NCI-H1092 (cell line): ENCODE measurements around the gene ENPP3.
"Not testable (repeated sequence)": the region's sequence is repeated elsewhere in the genome, so short reads cannot be mapped to it uniquely, and the experiment has no call there.

Experiments
- DNase-seq: peaks from one replicate; lab custom pipeline; 2025; lab: John Stamatoyannopoulos, UW

ENPP3 gene

DNA sequence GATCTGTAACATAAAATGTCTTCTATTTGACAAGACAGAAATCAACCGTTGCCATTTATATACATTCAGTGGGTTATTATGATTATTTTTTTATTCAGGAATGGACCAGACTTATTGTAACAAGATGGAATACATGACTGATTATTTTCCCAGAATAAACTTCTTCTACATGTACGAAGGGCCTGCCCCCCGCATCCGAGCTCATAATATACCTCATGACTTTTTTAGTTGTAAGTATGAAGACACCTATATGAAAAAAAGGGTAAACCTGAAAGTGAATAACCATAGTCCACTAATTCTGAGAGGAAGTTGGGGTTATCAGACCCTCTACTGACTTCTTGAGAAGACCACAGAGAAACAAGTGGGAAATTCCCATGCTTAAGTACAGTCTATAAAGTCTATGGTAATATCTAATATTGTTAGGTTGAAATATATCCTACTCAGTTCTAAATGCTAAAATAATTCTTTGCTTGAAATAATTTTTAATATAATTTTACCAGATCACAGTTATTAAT, 48.2 kb downstream of the ENPP3 start:
- DNase-seq, result no peak

DNA sequence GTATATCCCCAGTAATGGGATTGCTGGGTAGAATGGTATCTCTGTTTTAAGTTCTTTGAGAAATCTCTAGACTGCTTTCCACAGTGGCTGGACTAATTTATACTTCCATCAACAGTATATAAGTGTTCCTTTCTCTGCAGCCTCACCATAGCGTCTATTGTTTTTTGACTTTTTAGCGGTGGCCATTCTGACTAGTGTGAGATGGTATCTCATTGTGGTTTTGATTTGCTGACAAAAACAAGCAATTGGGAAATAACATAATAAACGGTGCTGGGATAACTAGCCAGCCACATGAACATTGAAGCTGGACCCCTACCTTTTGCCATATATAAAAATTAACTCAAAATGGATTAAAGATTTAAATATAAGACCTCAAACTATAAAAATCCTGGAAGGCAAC, 49.9 kb downstream of the ENPP3 start:
- no peak for DNase-seq

- no peak for DNase-seq
Measured at GRCh38 chr6:131688286-131688685, 51.2 kb downstream of the ENPP3 start.

- DNase-seq, result no peak
Measured at GRCh38 chr6:131692031-131692430, 54.9 kb downstream of the ENPP3 start.

DNA sequence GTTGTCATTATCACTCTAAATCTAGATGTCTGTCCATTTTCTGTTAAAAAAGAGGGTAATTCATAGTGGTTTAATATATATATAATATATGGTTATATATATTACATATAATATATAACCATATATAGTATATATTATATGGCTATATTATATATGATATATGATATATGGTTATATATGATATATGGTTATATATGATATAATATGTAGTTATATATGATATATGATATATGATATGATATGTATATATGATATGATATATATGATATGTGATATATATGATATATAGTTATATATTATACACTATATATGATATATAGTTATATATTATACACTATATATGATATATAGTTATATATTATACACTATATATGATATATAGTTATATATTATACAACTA, 55.5 kb downstream of the ENPP3 start:
- no peak for DNase-seq

DNA sequence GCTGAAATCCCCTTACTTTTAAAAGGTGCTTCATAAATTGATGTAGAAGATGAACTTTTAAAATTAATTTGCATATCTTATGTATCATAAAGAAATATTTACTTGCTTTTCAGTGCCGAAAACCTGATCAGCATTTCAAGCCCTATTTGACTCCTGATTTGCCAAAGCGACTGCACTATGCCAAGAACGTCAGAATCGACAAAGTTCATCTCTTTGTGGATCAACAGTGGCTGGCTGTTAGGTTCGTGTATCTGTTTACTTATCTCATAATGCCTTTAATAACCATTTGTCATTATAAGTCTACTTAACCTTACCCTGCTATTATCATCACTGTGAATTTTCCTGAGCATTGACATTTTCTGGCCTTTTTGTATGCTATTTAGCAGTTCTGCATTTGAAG, 56.3 kb downstream of the ENPP3 start:
- DNase-seq, result no peak

- DNase-seq, result no peak
Measured at GRCh38 chr6:131694832-131695426, 57.8 kb downstream of the ENPP3 start.

DNA sequence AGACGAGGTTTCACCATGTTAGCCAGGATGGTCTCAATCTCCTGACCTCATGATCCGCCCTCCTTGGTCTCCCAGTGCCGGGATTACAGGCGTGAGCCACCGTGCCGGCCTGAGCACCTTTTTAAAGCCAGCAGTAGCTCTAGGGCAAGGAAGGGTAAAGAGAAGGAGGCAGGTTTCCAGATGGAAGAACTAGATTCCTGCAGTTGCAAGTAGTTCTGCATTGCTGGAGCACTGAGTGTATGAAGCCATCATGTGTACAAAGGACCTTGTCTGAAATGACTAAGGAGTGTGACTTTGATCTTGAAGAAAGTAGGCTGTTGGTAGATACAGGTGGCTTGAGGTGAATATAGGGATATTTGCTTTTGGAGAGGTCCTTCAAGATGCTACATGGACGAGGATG, 59.9 kb downstream of the ENPP3 start:
- DNase-seq, result no peak

DNA sequence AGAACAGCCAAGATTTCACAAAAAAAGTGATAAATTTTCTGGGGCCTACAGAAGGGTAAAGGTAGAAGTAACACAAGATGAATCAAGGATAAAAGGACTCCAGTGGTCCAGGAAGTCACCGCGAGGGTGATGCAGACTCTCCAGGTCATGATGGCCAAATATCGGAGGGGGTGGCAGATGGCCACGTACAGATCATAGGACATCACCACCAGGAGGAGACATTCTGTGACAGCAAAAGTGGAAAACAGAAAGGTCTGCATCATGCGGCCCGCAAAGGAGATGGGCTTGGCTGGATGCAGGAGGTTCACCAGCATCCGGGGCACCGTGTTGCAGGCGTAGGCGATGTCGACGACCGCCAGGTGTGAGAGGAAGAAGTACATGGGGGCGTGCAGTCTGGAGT, 63.7 kb downstream of the ENPP3 start:
- not testable (repeated sequence) for DNase-seq

DNA sequence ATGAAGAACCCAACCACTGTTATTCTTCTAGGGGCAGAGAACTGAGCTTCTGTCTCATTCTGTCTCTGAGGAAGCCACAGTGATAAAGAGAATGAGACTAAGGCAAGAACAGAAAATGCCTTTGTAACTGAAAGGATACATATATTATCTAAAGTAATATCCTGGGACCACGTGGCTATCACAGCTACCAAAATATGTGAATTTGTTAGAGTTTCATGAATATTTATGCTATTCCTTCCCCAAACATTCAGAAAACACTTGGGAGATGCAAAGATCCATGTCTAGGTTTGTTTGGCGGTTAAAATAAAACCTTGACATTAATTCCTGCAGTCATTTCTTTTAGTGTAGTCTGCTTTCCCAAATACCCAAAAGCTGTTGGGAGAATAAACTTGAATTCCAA, 66.8 kb downstream of the ENPP3 start:
- DNase-seq, result not testable (repeated sequence)

GRCh38 chr6:131710917-131711316, 73.8 kb downstream of the ENPP3 start, which contains the start of gene CTAGE9:
Gene CTAGE9, minus strand, starts transcription at chr6:131711017. Its CDS starts 0 bp downstream, at chr6:131711017.
- DNase-seq, result not testable (repeated sequence)

GRCh38 chr6:131715567-131715966, 78.5 kb downstream of the ENPP3 start:
- not testable (repeated sequence) for DNase-seq

- no peak for DNase-seq
Measured at GRCh38 chr6:131717836-131718542, 80.9 kb downstream of the ENPP3 start.

DNA sequence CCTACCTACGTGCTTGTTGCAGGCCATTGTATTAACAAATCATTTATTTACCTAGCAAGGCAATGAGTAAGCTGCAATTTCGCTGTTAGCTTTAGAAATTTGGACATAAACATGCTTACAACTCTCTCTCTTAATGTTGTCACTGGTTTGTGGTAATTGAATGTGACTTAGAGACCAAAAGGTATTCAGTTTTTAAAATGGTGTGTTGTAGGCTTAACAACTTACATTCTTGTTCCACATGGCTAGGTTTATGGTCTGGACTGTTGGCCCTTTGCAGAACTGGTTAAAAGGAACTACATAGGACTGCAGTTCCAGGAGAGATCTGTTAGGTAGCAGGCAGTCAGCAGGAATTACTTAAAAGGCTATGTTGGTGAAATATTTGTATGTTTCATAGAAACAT, 84.1 kb downstream of the ENPP3 start:
- no peak for DNase-seq

DNA sequence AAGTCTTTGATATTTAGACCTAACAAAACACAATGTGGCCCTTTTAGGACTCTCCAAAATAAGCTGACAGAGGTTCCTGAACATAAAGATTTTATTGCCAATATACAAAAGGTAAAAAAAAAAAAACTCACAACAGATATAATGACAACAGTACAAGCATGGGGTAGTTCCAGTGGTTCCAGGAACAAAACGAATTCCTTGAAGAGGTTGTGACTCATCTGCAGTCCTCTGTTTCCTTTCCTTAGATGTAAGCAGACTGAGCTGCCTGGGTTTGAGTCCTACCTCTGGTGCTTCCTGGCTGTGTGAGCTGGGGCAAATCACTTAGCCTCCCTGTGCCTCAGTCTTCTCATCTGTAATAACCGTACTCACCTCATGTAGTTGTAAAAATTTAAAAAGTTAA, 87.0 kb downstream of the ENPP3 start:
- no peak for DNase-seq

DNA sequence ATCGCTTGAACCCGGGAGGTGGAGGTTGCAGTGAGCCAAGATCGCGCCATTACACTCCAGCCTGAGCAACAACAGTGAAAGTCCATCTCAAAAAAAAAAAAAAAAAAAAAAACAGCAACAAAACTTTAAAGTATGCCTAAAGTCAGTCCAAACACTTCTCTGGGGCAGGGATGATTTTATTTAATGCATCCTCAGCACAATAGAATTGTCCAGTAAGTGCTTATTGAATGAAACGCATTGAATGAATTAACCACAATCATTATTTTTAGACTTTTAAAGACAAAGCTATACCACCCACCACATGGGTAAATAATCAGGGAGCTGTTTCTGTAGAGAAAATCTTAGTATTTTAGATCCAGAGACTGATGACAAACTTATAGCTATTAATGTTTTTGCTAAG, 90.4 kb downstream of the ENPP3 start:
- DNase-seq, result no peak

DNA sequence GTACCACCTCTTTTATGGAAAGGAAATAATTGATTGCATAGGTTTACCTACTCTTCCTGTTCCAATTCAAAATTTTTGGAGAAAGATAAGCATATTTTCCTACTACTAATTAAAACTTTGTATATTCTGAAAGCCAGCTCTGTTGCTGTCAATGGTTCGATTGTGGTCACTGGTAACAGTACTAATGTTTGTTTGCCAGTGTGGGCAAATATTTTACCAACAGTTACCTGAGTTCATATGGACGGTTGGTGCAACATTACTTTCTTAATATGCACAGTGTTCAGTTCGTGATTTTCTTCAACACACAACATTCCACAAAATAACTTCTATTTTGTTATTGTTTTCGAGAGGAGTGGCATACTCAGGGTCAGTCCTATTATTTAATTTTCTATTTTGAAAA, 90.8 kb downstream of the ENPP3 start:
- no peak for DNase-seq

DNA sequence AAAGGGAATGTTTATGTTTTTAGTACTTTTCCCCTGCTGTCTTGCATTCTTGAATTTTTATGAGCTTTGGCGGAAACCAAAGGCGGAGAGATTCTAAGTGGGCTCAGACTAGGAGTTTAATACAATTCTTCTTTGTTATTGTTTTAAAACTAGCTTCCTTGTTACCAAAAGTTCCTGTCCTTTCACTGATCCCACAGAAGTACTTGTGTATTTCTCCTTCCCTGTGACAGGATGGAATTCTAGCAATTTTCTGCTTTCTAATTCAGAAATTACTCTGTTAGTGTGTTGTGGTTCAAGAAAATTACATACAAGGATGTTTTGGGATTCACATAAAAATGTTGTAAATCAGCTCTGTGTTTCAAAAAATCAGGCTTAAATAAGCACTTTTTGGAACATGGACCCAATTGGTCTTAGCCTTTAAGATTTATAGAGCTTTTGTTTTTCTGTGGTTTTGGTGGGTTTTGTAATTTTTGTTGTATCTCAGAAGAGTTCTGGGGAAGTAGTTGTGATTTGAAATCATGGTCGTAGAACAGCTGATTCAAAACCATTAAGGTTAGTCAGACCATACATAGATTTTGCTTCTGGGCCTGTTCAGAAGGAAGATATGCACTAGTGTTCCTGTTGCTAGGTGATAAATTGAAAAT, 91.3 kb downstream of the ENPP3 start:
- no peak for DNase-seq

GRCh38 chr6:131729550-131729949, 92.4 kb downstream of the ENPP3 start:
- no peak for DNase-seq

DNA sequence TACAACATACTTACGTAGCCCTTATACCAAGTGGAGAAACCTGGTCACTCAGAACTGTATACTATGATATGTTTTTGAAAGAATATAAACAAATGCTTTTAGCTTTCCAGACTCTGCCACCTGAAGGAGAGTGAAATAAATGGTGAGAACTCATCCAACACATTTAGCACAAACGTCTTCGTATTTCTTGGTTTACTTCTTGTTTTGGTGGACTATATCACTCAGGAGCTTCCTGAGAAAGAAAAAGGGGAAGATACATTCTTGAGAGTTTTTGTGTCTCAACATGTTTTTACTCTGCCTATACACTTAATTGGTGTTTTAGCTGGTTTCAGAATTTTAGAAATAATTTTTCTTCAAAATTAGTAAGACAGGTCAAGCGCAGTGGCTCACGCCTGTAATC, 93.2 kb downstream of the ENPP3 start:
- no peak for DNase-seq

GRCh38 chr6:131731224-131731623, 94.1 kb downstream of the ENPP3 start:
- DNase-seq, result no peak

- no peak for DNase-seq
Measured at GRCh38 chr6:131733376-131734016, 96.4 kb downstream of the ENPP3 start.
